ENCODE data around the gene MCCD1. TPM values are rescaled to one million over a fixed set of nuclear protein-coding genes. Genes with fewer than 3 reads are reported as not detected.

MCCD1 gene
- total RNA-seq, 3 donors from 2014 or later: not detected

DNA sequence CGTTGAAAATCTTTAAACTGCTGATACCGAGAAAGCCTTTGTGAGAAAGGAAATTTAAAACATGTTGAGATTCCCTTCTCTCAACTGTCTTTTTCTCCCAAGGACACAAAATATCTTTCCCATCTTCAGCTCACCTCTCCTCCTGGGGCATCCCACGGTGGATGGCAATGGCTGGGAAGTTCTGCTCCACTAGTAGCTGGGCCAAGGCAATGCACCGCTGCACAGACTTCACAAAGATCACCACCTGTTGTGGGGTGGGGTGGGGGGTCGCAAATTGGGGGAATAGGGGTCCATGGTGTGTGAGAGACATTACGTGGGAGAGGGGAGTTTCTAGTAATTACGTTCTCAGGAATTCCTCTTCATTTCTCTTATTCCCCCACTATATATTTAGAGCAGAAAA lies 2.4 kb downstream of the MCCD1 start:
- no peak for DNase-seq (ENCODE audit: low spot score in 2 of 2)
- Histone ChIP-seq H3K9me3 (no peaks in the 10 kb centered on the region), H3K4me3 (no peak overlapping the region), H3K36me3 (peaks cover 24% of the 10 kb centered on the region), H3K27ac (no peak overlapping the region), H3K27me3 (no peaks in the 10 kb centered on the region), H3K4me1 (no peaks in the 10 kb centered on the region)
- TF ChIP-seq POLR2A (IDR thresholded peaks at IDR 0.05) (no peak), POLR2AphosphoS5 (IDR thresholded peaks at IDR 0.05) (no peak)
- intact Hi-C loops (cut with DNase I; ENCODE audit: low total_unique reads): no loop called here

DNA sequence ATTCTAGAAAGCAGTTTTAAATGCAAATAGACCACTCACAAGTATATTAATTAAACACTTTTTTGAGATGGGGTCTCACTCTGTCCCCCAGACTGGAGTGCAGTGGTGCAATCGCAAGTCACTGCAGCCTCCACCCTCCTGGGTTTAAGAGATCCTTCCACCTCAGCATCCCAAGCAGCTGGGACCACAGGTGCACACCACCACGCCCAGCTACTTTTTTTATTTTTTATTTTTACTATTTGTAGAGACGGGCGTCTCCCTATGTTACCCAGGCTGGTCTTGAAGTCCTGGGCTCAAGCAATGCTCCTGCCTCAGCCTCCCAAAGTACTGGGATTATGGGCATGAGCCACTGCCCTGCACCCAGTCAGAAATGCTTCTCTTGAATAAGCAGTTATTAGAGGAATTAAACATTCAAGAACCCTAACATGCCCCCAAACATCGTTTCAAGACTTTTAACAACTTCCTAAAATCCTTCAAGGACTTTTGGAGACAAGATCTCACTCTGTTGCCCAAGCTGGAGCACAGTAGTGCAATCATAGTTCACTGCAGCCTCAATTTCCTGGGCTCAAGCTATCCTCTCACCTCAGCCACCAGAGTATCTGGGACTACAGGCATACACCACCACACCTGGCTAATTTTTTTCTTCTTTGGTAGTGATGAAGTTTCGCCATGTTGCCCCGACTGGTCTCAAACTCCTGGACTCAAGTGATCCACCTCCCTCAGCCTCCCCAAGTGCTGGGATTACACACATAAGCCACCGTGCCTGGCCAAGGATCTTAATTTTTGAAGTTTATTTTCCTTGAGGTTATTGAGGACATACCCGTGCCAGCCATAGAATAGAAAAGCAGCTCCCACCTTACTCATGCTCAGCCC lies 3.2 kb downstream of the MCCD1 start:
- Histone ChIP-seq H3K4me1 (no peaks in the 10 kb centered on the region), H3K27me3 (no peaks in the 10 kb centered on the region), H3K36me3 (peaks cover 26% of the 10 kb centered on the region), H3K27ac (no peak overlapping the region), H3K4me3 (no peak overlapping the region), H3K9me3 (no peaks in the 10 kb centered on the region)
- TF ChIP-seq POLR2A (IDR thresholded peaks at IDR 0.05) (no peak), POLR2AphosphoS5 (IDR thresholded peaks at IDR 0.05) (no peak)
- TF ChIP-seq, protein P1, sequence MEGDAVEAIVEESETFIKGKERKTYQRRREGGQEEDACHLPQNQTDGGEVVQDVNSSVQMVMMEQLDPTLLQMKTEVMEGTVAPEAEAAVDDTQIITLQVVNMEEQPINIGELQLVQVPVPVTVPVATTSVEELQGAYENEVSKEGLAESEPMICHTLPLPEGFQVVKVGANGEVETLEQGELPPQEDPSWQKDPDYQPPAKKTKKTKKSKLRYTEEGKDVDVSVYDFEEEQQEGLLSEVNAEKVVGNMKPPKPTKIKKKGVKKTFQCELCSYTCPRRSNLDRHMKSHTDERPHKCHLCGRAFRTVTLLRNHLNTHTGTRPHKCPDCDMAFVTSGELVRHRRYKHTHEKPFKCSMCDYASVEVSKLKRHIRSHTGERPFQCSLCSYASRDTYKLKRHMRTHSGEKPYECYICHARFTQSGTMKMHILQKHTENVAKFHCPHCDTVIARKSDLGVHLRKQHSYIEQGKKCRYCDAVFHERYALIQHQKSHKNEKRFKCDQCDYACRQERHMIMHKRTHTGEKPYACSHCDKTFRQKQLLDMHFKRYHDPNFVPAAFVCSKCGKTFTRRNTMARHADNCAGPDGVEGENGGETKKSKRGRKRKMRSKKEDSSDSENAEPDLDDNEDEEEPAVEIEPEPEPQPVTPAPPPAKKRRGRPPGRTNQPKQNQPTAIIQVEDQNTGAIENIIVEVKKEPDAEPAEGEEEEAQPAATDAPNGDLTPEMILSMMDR (IDR thresholded peaks at IDR 0.05): no peak
- no peak for DNase-seq (ENCODE audit: low spot score in 2 of 2)
- intact Hi-C loops (cut with DNase I; ENCODE audit: low total_unique reads): no loop called here

DNA sequence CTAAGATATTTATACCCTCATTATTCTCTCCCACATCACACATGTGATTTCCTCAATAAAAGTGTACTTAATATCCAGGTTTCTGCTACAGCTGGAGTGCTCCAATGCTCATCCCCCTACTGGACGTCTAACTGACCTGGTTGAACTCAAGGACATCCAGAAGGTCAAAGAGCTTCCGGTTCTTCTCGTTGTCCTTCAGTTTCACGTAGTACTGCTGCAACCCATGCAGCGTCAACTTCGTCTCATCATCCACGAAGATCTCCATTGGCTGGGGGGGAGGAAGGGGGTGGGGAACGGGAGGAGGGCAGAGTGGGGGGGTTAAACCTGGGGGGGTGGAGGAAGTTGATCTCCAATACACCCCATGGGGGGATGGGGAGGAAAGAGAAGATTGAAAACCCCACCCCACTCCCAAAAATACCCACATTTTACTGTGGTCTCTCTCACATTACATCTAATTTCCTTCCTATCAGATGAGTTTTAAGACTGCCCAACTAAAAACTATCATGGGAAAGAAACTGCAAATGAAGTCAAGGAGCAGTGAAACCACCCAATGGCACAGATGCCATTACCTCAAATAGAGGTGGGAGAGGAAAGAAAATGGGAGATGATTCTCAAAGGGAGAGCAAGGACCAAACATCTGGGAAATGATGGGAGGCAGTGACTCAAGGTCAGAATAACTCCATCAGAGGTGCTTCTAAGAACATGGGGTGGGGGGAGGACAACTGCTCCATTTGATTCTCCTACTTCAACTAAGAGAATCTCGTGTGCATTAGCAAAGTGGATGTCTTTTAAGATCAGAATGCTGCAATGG lies 4.1 kb downstream of the MCCD1 start:
- Histone ChIP-seq H3K27me3 (no peaks in the 10 kb centered on the region), H3K4me3 (no peak overlapping the region), H3K4me1 (no peaks in the 10 kb centered on the region), H3K36me3 (peaks cover 26% of the 10 kb centered on the region), H3K9me3 (no peaks in the 10 kb centered on the region), H3K27ac (no peak overlapping the region)
- no peak for DNase-seq (ENCODE audit: low spot score in 2 of 2)
- TF ChIP-seq POLR2A (IDR thresholded peaks at IDR 0.05) (no peak), POLR2AphosphoS5 (IDR thresholded peaks at IDR 0.05) (no peak)
- TF ChIP-seq, protein P1 (IDR thresholded peaks at IDR 0.05): no peak
- intact Hi-C loops (cut with DNase I; ENCODE audit: low total_unique reads): no loop called here

DNA sequence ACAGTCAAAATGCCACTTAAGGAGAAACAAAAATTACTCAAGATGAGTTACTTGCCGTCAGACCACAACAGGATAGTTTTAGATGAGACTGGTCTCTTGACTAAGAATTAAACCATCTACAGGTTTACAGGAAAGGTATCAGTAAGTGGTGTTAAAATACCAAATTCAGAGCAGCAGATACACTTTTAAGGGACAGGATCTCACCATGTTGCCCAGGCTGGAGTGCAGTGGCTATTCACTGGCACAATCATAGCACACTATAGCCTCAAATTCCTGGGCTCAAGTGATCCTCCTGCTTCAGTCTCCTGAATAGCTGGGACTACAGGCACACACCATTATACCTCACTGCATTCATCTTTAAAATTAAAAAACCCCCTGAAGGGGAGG lies 4.7 kb downstream of the MCCD1 start:
- Histone ChIP-seq H3K9me3 (no peaks in the 10 kb centered on the region), H3K27ac (no peak overlapping the region), H3K4me1 (no peaks in the 10 kb centered on the region), H3K4me3 (no peak overlapping the region), H3K27me3 (no peaks in the 10 kb centered on the region), H3K36me3 (peaks cover 26% of the 10 kb centered on the region)
- intact Hi-C loops (cut with DNase I; ENCODE audit: low total_unique reads): no loop called here
- no peak for DNase-seq (ENCODE audit: low spot score in 2 of 2)
- TF ChIP-seq, protein P1 (IDR thresholded peaks at IDR 0.05): no peak
- TF ChIP-seq POLR2A (IDR thresholded peaks at IDR 0.05) (no peak), POLR2AphosphoS5 (IDR thresholded peaks at IDR 0.05) (no peak)

DNA sequence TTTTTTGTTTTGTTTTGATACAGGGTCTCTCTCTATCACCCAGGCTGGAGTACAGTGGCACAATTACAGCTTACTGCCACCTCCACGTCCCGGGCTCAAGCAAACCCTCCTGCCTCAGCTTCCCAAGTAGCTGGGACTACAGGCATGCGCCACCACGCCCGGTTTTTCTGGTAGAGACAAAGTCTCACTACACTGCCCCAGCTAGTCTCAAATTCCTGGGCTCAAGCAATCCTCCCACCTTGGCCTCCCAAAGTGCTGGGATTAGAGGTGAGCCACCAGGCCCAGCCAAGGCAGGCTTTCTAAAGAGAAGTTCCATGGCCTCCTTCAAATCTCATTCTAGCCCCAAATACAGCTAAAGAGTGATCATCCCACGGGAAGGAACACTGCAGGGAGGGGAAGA lies 5.2 kb downstream of the MCCD1 start:
- no peaks in the 10 kb centered on the region for H3K27me3 ChIP-seq
- TF ChIP-seq POLR2A (IDR thresholded peaks at IDR 0.05) (no peak), POLR2AphosphoS5 (IDR thresholded peaks at IDR 0.05) (no peak)
- TF ChIP-seq, protein P1 (IDR thresholded peaks at IDR 0.05): no peak
- peaks cover 2 to 3% of the 10 kb centered on the region in 2 donors for H3K4me1 ChIP-seq
- H3K9me3 ChIP-seq: no peaks in the 10 kb centered on the region
- H3K4me3 ChIP-seq: no peak overlapping the region
- DNase-seq (ENCODE audit: low spot score in 2 of 2): no peak
- peaks cover 26% of the 10 kb centered on the region for H3K36me3 ChIP-seq
- H3K27ac ChIP-seq: no peak overlapping the region
- intact Hi-C loops (cut with DNase I; ENCODE audit: low total_unique reads): no loop called here
